ENCODE data around the gene MYOF. TPM values are rescaled to one million over a fixed set of nuclear protein-coding genes. Genes with fewer than 3 reads are reported as not detected.

The MYOF gene
- total and polyA plus RNA-seq, 2 of the 8 experiments (the other 6 are each of a cell fraction or from before 2014, with no cell fraction given) = 0.98 to 2.3 TPM

- no peaks in the 10 kb centered on the region for H3K9me3 ChIP-seq (ENCODE audit: insufficient read depth in 2 of 2, low read depth in 1 of 2, low read length in 1 of 2)
- ChIA-PET CTCF (ENCODE audit: partially characterized antibody) (interaction anchor here (0.9 to 8.9 kb wide), 7 partner anchors 11 to 116 kb away, joined by 3 to 63 read pairs (median 4); no protein-coding TSS in a partner anchor), POLR2A (ENCODE audit: partially characterized antibody) (no interaction called here)
- H4K8ac ChIP-seq (ENCODE audit: extremely low read depth, insufficient read depth, low read length) = no peak overlapping the region
- H3K79me2 ChIP-seq (ENCODE audit: control insufficient read depth in 1 of 2, insufficient read depth in 2 of 2, low read length in 2 of 2) = no peaks in the 10 kb centered on the region
- H3K18ac ChIP-seq (ENCODE audit: extremely low read depth, low read length) = no peak overlapping the region
- H2AFZ ChIP-seq (ENCODE audit: low read length) = no peak overlapping the region
- peaks cover 0 to 4% (median 2%) of the 10 kb centered on the region in 4 experiments; a peak in 3 of 7 replicates for H3K4me1 ChIP-seq (replicated peaks in 1 of 4; ENCODE audit: control insufficient read depth in 3 of 4, insufficient read depth in 4 of 4, low read length in 3 of 4)
- H2BK5ac ChIP-seq (ENCODE audit: low read depth, low read length) = no peak overlapping the region
- no peak overlapping the region for H3K9ac ChIP-seq (replicated peaks in 1 of 4; ENCODE audit: extremely low read depth in 1 of 4, low read depth in 3 of 4, low read length in 3 of 4)
- H3K79me1 ChIP-seq (ENCODE audit: low read depth, low read length) = no peaks in the 10 kb centered on the region
- DNase-seq (ENCODE audit: low read depth in 1 of 2, low spot score in 2 of 2) (no peak), FAIRE-seq (no peak)
- no peak overlapping the region for H2AK5ac ChIP-seq (ENCODE audit: low read depth, low read length)
- no peak overlapping the region for H3K4me3 ChIP-seq (ENCODE audit: extremely low read depth in 1 of 4, insufficient read depth in 2 of 4, low read depth in 3 of 4, low read length in 4 of 4)
- H3K23me2 ChIP-seq (ENCODE audit: low read depth, low read length) = no peaks in the 10 kb centered on the region
- no peak overlapping the region for H4K5ac ChIP-seq (ENCODE audit: insufficient read length, low read depth, low read length)
- H3K36me3 ChIP-seq (ENCODE audit: control insufficient read depth in 2 of 4, insufficient read depth in 4 of 4, low read length in 3 of 4) = no peaks in the 10 kb centered on the region
- H2BK20ac ChIP-seq (ENCODE audit: low read length) = no peak overlapping the region
- H2BK120ac ChIP-seq (replicated peaks; ENCODE audit: low read depth, low read length) = no peak overlapping the region
- no peaks in the 10 kb centered on the region for H3K27me3 ChIP-seq (replicated peaks in 1 of 4; ENCODE audit: control insufficient read depth in 3 of 4, extremely low read depth in 1 of 4, insufficient read depth in 3 of 4, low read length in 3 of 4)
- WGBS, 2 experiments (ENCODE audit: extremely low coverage in 1 of 2, insufficient coverage in 1 of 2, insufficient read length in 1 of 2, insufficient replicate concordance in 2 of 2, low coverage in 1 of 2, low lambda C conversion rate in 2 of 2, missing lambda C conversion rate in 1 of 2) = 97% methylated on average over 2 of the region's 2 CpGs; no CpG with 5 or more reads in 1 of the 2 experiments
- no peak overlapping the region for H3K23ac ChIP-seq (ENCODE audit: insufficient read length)
- TF ChIP-seq SP2 (IDR thresholded peaks at IDR 0.05; ENCODE audit: low read length) = no peak
- no peaks in the 10 kb centered on the region for H4K20me1 ChIP-seq (replicated peaks in 1 of 2; ENCODE audit: control insufficient read depth in 1 of 2, insufficient read depth in 2 of 2, low read length in 2 of 2)
- H3K56ac ChIP-seq (replicated peaks; ENCODE audit: insufficient read length, low read depth, low read length) = no peak overlapping the region
- no peak overlapping the region for H3K14ac ChIP-seq (ENCODE audit: insufficient read length)
- no peak overlapping the region for H2BK12ac ChIP-seq (ENCODE audit: low read depth, low read length)
- no peak overlapping the region for H3K27ac ChIP-seq (ENCODE audit: low read depth, low read length)
- no peak overlapping the region for H3K4me2 ChIP-seq (ENCODE audit: insufficient read depth in 1 of 2, low read depth in 2 of 2, low read length in 2 of 2)
- H2BK15ac ChIP-seq (ENCODE audit: low read length) = no peak overlapping the region
- H4K91ac ChIP-seq (replicated peaks; ENCODE audit: insufficient read length, low read length) = no peak overlapping the region
- no peak overlapping the region for H3K4ac ChIP-seq (replicated peaks; ENCODE audit: insufficient read length, low read depth, low read length)
These were observed 6.9 kb downstream of the MYOF start for GRCh38 chr10:93475227-93475626.
